Stimulated activated CD8-positive, alpha-beta memory T cell treated with anti-CD3 and anti-CD28 coated beads, Interleukin-12 subunit alpha, Interleukin-12 subunit beta, amount 100 ng/mL, for 24 hours (primary cell): ENCODE results near the gene MRPL36.
A peak's percentile ranks its signal among the peaks of the same experiment; 100 is the strongest.
"Not testable (repeated sequence)": the region's sequence is repeated elsewhere in the genome, so short reads cannot be mapped to it uniquely, and the experiment has no call there.

Source experiments
- DNase-seq: peaks from one replicate; pipeline ENCODE4 v3.0.0-alpha.2; 2020; ENCODE audit errors: extremely low read depth

The MRPL36 gene

DNA sequence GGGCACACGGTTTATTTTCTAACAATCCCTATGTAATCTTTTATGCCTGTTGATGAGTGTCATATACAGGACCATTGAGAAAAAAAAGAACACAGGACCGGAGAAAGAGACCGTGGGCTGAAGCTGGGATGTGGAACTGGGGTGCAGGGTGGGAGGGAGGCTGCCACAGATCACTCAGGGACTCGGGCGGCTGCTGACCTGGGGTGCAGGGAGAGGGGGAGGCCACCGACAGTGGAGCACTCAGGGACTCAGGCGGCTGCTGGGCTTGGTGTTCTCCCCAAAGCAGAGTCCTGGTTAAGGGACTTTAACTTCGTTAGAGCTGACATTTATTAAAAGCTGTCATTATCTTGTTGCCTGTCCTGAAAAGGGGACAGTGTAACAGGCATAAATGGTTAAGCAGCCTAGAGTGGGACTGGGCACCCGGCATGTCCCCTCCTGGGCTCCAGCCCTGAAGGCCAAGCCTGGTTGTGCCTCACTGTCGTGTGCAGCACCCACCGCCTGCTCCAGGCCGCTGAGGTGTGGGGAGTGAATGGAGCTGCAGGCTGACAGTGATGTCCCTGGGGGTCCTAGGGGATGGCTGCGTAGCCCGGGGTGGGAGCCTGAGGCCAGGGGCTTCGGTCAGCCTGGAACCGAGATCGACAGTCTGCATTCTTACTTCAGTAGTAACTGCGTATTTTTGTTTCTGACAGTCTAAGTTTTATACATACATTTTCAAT is 15.6 kb upstream of the MRPL36 start:
- DNase-seq, result no peak

DNA sequence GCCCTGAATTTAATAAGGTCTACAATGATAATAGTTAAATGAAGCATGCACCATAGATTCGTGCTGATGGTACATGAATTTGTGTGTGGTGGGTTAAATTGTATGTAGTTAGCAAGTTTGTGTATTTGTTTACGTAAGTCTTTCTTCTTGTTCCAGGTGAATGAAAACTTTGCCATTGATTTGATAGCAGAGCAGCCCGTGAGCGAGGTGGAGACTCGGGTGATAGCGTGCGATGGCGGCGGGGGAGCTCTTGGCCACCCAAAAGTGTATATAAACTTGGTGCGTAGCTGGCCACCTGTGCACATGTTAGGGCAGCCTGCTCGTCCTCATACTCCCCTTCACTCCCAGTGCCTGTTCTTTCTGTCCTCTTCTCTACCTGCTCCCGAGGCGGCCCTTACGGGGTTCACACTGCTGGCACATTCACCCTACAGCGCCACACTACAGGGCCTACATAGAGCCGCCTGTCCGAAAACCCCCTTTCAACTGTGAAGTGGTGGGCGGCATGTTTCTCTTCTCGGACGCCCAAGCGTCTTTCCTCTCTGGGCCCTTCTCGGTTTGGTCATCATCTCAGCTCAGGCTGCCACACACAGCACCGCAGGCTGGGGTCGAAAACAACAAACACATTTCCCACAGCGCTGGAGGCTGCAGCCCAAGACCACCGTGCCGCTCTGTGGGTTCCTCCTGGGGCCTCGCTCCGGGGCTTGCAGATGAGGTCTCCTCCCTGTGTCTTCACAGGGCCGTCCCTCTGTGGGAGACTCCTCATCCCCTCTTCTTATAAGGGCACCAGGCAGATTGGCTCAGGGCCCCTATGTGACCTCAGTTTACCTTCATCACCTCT is 14.8 kb upstream of the MRPL36 start:
- no peak for DNase-seq

DNA sequence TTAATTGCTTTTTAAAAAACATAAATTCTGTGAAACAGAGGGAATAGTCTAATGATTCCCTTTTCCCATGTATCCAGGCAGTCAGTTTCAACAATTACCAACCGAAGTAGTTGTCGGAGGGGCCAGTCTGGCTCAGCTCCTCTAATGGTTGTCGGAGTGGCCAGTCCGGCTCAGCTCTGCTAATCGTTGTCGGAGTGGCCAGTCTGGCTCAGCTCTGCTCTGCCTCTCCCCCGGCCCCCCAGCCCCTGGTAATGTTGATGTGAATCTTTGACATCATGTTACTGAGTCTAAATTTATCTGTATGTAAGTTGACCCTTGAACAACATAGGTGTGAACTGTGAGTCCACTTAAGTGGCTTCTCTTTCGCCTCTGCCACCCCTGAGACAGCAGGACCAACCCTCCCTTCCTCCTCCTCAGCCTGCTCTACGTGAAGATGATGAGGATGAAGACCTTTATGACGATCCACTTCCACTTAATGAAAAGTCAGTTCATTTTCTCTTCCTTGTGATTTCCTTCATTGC is 11.0 kb upstream of the MRPL36 start:
- DNase-seq, result no peak

DNA sequence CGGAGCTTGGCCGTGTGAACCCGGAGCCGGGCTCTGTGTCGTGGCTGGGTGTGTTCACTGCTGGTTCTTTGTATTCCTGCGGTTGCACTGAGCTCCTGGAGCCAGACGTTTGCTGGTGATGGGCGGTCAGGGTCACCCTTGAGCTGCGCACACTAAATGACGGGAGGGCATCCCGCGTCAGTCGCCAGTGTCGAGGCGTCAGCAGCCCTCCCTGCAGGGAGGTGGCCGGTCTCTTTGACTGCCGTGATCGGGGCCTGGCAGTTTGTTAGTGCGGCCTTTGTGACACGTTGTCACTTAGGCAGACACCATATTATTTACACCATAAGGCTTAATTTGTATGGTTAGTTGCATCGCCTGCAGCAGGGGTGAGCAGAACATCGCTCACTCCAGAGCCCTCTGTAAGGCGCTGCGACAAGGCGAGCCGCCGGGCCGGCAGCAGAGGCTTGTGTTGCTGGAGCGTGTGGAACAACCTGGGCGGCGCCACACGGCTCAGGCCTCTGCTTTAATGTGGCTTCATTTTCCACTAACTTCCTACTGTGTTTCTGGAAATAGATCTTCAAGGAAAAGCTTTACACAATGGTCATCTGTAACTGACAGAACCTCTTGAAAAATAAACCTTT is 9.9 kb upstream of the MRPL36 start:
- DNase-seq, result no peak

DNA sequence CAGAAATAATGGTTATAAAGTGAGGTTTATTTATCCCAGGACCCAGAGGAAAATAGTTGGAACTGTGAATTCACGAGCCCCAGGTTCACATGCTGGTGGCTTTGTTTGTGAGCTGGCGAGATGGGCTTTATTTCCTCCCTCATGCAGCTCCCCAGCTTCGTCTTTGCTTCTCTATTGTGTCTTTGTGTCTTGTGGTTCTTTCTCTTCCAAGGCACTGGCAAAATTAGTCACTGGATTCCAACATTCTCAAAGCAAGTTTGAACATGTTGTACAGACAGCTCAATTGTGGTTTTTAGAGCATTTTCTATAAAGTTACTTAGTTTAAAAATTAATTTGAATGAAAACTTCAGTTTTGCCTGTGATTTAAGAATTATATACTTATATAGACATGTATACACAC is 8.8 kb upstream of the MRPL36 start:
- DNase-seq, result no peak

DNA sequence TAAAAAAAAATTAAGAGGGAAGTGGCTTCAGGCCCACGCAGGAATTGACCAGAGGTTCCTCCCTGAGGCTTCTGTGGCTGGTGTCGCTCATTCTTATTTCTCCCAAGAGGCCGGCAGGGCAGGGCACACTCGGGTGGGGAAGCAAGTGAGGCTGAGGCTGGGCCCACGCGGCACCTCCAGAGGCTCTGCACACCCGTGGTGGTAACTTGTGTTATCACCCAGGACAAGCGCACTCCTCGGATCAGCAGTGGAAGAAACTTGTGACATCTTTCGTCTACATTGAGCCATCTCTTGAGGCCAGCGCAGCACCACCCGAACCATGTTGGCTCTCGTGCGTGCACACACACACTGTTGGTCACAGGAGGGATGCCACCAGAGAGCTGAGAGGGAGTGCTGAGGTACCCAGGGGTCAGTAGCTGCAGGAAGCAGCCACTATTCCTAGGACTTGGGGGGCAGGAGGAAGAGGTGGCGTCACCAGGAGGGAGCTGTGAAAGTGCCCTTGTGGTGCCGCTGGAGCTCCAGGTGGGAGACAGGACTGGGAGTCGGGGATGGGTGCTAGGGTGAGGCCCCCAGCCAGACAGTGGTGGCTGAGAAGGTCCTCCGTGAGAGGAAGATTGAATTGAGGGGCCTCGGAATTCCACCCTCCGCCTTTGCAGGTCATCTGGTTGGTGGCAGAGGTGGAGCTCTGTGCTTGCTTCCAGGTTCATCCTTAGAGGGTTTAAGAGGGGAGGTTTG is 8.0 kb upstream of the MRPL36 start:
- no peak for DNase-seq

DNA sequence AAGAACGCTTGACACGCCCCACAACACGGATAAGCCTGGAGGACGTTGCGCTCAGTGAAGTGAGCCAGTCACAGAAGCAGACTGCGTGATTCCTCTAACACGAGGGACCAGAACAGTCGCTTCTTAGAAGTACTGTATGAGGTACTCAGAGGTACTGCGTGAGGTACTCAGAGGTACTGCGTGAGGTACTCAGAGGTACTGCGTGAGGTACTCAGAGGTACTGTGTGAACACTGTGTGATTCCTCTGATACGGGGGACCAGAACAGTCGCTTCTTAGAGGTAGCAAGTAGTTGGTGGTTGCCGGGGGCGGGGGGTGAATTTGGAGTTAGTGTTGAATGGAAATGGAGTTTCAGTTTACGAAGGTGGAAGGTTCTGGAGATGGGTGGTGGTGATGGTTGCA is 7.3 kb upstream of the MRPL36 start:
- DNase-seq, result no peak

DNA sequence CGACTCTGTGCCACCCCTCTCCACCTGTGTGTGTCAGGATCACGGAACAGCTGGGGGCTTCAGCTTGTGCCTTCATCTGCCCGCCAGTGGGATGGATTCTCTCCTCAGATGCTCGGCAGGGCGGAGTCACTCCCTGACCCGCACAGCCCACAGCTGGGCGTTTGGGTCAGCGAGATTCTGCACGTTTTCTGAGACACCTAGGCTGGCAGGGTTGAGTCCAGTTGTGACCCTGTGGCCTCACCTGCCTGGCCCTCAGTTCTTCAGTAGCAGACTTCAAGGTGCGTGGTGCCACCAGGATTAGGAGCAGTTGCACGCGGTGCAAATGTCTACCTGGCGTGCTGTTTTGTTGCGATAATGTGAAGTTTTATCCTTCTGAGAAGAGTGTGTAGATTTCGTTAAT is 6.6 kb upstream of the MRPL36 start:
- no peak for DNase-seq

DNA sequence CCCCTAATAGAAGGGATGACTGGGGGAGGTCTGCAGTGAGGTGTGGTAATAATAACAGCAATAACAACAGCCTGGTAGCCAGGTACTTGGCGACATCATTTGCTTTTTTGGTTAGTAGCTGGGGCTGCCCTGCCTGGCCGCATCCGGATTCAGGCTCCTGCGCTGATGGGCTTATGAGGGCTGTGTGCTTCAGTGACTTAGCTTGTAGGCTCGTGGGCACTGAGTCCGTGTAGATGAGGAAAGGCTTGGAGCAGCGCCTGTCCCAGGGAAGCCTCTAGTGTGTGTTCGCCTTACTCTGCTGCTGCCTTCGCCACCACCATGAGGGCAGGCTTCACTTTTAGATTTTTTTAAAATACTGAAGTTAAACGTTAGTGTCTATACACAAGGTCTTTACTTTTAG is 6.1 kb upstream of the MRPL36 start:
- DNase-seq, result no peak

DNA sequence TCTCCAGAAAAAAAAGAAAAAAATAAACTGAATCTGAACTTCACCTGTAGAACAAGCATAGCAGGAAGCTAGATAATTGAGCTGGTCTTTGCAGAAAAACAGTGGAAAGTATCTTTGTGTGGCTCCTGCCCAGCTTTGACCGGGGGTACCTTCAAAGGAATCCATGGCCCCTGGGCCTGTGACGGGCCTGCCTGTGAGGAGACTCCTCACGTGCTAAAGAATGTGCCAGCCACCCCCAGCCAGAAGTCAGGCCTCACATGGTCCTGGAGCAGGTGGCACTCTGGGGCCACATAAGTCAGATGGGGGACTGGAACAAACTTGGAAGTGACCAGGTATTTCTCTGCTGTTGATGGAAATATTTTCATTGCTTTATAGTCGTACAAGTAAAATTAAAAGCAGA is 5.7 kb upstream of the MRPL36 start:
- no peak for DNase-seq

DNA sequence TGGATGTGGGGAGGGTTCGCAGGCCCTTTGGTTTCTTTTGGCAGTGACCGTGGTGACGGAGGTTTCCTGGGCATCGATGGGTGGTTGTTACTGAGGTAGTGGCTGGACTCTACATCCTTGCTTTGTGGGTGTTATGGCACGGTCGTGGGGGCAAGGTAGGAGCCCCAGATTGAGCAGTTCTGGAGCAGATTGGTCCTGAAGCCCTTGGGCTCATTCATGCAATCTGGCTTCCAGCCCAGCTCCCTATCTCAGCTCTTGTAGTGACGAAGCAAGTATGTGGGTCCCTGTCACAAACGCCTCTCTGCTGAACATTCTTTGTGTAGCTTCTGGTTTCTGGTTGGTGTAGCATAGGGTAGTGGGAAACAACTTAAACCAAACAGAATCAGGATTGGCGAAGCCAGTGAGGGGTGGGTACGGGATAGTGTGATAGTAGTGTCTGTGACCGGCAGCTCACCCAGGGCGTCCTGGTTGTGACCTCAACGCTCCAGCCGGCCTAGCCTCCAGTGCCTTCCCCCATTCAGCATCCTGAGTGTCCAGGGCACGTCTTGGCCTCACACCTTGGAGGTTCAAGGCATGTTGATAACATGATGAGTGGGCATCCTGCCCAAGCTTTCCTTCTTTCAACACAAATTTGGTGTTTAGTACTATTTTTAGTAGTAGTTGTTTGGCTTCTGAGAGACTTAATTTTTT is 4.5 kb upstream of the MRPL36 start:
- no peak for DNase-seq

DNA sequence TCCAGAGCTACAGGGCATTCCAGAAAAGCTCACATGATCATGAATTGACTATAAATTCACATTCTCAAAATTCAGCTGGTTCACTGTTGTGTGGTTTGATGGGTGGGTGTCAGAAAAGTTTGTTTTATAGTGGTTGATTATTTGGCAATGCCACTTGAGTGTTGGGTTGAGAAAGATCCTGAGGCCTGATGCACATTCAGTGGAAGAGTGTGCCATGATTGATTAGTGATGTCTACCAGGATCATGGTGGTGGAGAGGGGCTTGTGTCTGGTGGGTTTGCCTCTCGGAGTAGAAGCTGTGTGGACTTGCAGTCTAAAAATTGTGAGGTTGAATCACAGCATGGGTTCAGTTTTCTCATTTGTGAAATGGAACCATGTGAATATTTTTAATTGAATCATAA is 3.6 kb upstream of the MRPL36 start:
- DNase-seq, result no peak

DNA sequence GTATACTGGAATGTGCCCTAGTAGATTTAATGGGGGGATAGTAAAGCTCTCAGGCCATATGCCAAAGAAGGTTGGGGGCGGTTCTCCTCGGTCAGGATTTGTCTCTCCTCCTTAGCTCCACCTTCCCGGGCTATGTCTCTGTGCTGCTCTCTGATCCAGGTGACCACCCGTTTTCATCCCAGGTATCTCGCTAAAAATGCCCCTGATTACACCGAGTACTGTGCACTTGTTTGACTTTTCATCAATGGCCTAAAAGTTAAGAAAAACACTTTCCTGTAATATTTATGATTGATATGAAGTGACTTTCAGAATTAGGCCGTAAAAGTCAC is 2.3 kb upstream of the MRPL36 start:
- DNase-seq, result no peak

DNA sequence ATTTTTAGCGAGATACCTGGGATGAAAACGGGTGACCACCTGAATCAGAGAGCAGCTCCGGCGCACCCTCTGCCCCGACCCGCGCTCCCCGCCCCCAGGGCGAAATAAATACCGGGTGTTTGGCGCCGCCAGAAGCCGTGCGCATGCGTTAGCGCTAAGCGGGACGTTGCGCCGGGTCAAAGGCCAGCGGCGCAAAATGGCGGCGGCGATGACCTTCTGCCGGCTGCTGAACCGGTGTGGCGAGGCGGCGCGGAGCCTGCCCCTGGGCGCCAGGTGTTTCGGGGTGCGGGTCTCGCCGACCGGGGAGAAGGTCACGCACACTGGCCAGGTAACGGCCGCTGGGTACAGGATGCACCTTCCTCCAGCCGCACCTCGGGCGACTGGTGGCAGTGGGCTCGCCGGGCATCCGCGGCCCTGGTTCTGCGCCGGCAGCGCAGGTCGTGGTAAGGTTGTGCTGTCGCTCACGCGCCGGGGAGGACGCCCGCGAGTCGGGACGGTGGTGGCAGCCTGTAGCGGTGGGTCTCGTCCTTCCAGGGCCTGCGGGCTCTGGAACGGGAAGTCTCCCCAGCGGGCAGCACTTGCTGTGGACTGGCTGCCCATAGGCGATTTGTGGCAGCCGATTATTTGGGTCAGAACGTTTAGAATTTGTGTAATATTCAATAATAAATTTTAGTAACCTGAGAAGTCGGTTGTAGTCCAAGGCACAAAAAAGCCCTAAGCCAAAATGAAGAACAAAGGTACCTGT is 1.8 kb upstream of the MRPL36 start, which contains the start of gene NDUFS6:
Gene NDUFS6, plus strand, starts transcription at position 186 of the 745 bp plus-strand sequence. Its CDS starts 11 bp downstream, at position 197.
- peak; percentile 41 for DNase-seq

DNA sequence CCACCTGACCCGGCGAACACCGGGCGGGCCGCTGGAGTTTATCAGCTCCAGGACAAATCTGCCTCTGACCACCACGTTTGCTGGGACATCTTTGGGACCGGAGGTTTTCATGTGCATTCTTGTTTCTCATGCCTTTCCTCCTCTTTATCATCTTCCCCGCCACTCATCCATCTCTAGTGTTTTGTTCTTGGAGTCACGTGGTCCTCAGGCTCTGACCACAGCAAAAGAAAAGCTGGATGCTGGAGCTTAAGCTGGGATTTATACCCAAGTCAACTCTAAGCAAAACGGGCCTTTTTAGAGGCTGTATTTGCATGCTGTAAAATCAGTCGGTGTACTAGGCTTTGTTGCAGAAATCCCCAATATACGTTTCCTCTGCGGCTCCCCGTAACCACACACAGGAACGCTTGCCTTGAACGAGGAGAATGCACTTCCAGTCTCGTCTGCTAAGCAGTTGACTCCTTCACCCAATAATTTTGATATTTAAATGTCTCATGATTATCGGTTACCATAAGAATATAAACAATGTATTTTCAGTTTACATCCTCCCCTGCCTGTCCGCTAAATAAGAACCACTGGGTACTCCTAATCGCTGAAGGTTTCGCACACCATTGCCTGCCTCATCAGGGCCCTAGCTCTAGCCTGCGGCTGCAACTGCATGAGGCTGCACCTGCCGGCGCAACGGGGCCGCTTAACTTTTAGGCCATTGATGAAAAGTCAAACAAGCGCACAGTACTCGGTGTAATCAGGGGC is 1.0 kb upstream of the MRPL36 start:
- no peak for DNase-seq

DNA sequence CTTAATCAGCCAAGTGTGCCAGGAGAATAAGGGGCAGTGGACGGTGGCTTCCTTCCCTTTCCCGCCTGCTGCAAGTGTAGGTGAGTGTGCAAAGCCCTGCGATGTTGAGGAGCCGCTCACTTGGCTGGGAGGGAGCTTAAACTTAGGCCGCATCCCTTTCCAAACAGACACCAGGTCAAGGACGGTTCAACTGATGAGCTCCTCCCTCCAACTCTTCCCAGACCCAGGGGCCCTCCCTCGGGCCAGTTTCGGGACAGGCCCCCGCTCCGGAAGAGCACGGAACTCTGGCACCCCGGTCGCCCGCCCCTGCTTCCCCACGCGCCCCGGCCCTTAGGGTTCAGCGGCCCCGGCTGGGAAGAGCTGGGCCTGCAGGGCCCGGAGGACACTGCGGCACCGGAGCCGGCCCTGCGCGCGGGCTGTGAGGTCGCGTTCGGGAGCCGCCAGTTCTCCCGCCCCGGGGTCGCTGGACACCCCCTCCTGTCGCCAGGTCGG is 481 bp downstream of the MRPL36 start:
- no peak for DNase-seq

DNA sequence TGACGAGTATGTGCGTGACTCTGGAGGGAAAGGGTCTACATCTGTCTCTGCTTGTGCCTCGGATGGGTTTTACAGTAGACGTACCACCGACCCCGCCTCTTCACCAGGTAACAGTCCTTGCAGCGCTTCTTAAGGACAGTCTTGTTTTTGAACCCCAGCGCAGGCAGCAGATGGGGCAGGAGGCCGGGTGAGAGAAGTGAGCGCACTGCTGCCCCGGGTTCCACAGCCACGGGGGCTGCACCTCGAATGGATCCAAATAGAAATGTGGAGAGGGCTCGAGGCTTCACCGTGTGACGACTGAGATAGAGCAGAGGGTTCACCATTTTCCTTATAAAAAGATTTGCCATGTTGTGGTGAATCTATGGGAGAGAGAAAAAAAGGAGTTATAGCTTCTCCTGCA is 1.0 kb downstream of the MRPL36 start:
- DNase-seq, result not testable (repeated sequence)

DNA sequence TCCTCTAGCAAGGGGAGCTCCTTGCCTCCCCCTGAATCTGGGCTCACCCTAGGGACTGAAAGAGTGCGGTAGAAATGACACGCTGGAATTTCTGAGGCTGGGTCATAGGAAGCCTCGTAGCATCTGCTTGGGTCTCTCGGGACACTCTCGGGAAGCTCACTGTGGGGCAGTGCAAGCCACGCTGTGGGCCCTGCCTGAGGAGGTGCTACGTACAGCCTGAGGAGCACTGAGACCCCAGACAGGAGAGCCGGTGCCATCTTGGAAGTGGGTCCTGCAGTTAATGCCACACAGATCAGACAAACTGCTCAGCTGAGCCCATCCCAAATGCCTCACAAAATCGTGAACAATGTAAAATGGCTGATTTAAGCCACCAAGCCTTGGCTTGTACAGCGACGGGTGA is 1.8 kb downstream of the MRPL36 start:
- DNase-seq, result no peak

DNA sequence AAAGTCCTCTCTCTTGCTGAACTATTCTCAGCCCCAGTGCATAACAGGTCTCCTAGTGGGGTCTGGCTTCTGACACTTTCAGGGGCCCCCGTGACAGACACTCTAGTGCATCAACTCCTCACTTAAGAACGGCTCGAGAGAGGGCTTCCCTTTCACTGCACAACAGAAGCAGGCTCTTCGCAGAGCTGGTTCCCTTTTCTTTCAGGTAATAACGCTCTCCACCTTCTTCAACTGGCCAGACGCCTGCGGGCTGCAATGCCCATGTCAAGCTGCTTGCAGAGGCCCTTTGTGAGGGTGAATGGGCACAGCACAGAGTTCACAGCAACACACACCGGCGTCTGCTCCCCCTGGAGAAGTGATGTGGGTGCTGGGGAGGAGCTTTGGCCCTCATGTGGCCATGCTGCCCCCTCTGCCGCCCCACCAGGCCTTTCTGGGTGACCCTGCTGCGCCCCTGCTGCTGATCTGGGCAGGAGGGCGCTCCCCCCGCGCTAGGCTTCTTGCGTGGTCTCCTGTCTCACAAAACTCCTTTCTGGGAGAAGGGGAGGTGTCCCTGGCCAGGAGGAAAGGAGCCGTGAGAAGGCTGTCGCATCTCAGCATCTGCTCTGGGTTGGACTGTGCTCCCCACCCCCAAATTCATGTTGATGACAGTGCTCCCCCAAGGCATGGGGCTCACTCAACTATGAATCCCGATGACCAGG is 2.4 kb downstream of the MRPL36 start:
- no peak for DNase-seq
